ENCODE results near the gene CTXN1.
A peak's percentile ranks its signal among the peaks of the same experiment; 100 is the strongest.

CTXN1 gene

GRCh38 chr19:7914598-7915045 is 11.3 kb downstream of the CTXN1 start, which contains the start of gene TGFBR3L:
Gene TGFBR3L (plus strand): TSS chr19:7914830.
- Histone ChIP-seq H3K4me2 (ENCODE audit: low read length) (peak within 1 kb of the TSS; percentile 81), H3K27me3 (ENCODE audit: low read depth, low read length) (no peaks in the 10 kb centered on the region), H3K79me2 (ENCODE audit: low read length) (no peaks in the 10 kb centered on the region), H3K9me3 (ENCODE audit: insufficient read depth, low read length) (no peaks in the 10 kb centered on the region), H3K9ac (ENCODE audit: low read length) (0 out of 2 replicates have a peak within 1 kb of the TSS, but pooled peaks have one; percentile 67), H3K4me3 (ENCODE audit: low read length) (peak within 1 kb of the TSS; percentile 77), H2AFZ (ENCODE audit: low read depth, low read length) (no peak within 1 kb of the TSS), H3K36me3 (replicated peaks; ENCODE audit: low read depth, low read length) (peaks cover 21% of the 10 kb centered on the region), H3K27ac (ENCODE audit: low read length) (no peak within 1 kb of the TSS), H4K20me1 (ENCODE audit: insufficient read depth, low read length) (no peaks in the 10 kb centered on the region; the same call in 1 of the 2 replicates), H3K4me1 (ENCODE audit: low read length) (peaks cover 7% of the 10 kb centered on the region; the same call in 1 of the 2 replicates)
- TF ChIP-seq, protein P1, sequence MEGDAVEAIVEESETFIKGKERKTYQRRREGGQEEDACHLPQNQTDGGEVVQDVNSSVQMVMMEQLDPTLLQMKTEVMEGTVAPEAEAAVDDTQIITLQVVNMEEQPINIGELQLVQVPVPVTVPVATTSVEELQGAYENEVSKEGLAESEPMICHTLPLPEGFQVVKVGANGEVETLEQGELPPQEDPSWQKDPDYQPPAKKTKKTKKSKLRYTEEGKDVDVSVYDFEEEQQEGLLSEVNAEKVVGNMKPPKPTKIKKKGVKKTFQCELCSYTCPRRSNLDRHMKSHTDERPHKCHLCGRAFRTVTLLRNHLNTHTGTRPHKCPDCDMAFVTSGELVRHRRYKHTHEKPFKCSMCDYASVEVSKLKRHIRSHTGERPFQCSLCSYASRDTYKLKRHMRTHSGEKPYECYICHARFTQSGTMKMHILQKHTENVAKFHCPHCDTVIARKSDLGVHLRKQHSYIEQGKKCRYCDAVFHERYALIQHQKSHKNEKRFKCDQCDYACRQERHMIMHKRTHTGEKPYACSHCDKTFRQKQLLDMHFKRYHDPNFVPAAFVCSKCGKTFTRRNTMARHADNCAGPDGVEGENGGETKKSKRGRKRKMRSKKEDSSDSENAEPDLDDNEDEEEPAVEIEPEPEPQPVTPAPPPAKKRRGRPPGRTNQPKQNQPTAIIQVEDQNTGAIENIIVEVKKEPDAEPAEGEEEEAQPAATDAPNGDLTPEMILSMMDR (IDR thresholded peaks at IDR 0.05; ENCODE audit: low read depth, low read length), result no peak
- no peak for TF ChIP-seq EZH2phosphoT487 (IDR thresholded peaks at IDR 0.05; ENCODE audit: low read depth)

DNA sequence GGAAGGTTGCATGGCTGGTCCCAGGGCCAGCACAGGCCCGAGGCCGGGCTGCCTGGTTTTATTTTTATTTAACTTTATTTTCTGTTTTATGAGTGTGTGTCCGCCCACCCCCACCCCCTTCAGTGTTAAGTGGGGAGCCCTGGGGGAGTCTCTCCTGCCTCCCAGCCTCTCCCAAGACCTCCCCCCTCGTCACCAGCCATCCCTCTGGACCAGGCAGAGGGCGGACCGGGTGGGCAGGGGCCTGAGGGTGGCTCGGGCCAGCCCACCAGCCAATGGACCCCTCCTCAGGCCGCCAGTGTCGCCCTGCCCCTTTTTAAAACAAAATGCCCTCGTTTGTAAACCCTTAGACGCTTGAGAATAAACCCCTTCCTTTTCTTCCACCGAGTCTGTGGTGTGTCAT is 11.8 kb downstream of the CTXN1 start:
- Histone ChIP-seq H2AFZ (ENCODE audit: low read depth, low read length) (no peak overlapping the region), H3K36me3 (replicated peaks; ENCODE audit: low read depth, low read length) (peaks cover 21% of the 10 kb centered on the region), H3K27me3 (ENCODE audit: low read depth, low read length) (no peaks in the 10 kb centered on the region), H3K9me3 (ENCODE audit: insufficient read depth, low read length) (no peaks in the 10 kb centered on the region), H3K27ac (ENCODE audit: low read length) (no peak overlapping the region), H3K9ac (ENCODE audit: low read length) (no peak overlapping the region), H3K4me1 (ENCODE audit: low read length) (peaks cover 6% of the 10 kb centered on the region; the same call in 1 of the 2 replicates), H3K4me3 (ENCODE audit: low read length) (no peak overlapping the region), H3K79me2 (ENCODE audit: low read length) (no peaks in the 10 kb centered on the region), H4K20me1 (ENCODE audit: insufficient read depth, low read length) (peaks cover 2% of the 10 kb centered on the region; the same call in 1 of the 2 replicates), H3K4me2 (ENCODE audit: low read length) (no peak overlapping the region)
- TF ChIP-seq EZH2phosphoT487 (IDR thresholded peaks at IDR 0.05; ENCODE audit: low read depth), result no peak
- TF ChIP-seq, protein P1 (IDR thresholded peaks at IDR 0.05; ENCODE audit: low read depth, low read length), result no peak

DNA sequence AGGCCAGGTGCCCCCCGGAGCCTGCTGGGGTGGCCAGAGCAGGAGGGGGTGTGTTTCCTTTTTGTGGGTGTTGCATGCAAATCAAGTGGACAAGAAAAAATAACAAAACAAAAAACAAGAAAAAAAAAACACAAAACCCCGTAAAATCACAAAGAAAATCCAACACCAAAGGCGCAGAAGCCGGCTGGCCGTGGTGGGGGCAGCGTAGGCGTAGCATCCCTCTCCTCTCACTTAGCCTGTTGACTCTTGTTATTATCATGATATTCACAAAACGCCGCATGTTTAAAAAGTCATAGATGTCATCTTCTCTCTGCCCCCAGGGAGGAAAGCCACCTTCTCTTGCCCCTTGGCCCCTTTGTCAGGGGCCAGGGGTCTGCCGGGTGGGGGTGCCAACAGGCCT is 12.3 kb downstream of the CTXN1 start:
- H3K36me3 ChIP-seq (replicated peaks; ENCODE audit: low read depth, low read length), result peaks cover 21% of the 10 kb centered on the region
- peaks cover 6% of the 10 kb centered on the region; the same call in 1 of the 2 replicates for H3K4me1 ChIP-seq (ENCODE audit: low read length)
- H3K9me3 ChIP-seq (ENCODE audit: insufficient read depth, low read length), result no peaks in the 10 kb centered on the region
- H2AFZ ChIP-seq (ENCODE audit: low read depth, low read length), result no peak overlapping the region
- no peak overlapping the region for H3K4me2 ChIP-seq (ENCODE audit: low read length)
- TF ChIP-seq, protein P1 (IDR thresholded peaks at IDR 0.05; ENCODE audit: low read depth, low read length), result no peak
- TF ChIP-seq EZH2phosphoT487 (IDR thresholded peaks at IDR 0.05; ENCODE audit: low read depth), result no peak
- no peak overlapping the region for H3K27ac ChIP-seq (ENCODE audit: low read length)
- H3K9ac ChIP-seq (ENCODE audit: low read length), result no peak overlapping the region
- H4K20me1 ChIP-seq (ENCODE audit: insufficient read depth, low read length), result peaks cover 4% of the 10 kb centered on the region; the same call in 1 of the 2 replicates
- H3K4me3 ChIP-seq (ENCODE audit: low read length), result no peak overlapping the region
- peaks cover under 1% of the 10 kb centered on the region; the same call in 1 of the 2 replicates for H3K79me2 ChIP-seq (ENCODE audit: low read length)
- H3K27me3 ChIP-seq (ENCODE audit: low read depth, low read length), result no peaks in the 10 kb centered on the region

DNA sequence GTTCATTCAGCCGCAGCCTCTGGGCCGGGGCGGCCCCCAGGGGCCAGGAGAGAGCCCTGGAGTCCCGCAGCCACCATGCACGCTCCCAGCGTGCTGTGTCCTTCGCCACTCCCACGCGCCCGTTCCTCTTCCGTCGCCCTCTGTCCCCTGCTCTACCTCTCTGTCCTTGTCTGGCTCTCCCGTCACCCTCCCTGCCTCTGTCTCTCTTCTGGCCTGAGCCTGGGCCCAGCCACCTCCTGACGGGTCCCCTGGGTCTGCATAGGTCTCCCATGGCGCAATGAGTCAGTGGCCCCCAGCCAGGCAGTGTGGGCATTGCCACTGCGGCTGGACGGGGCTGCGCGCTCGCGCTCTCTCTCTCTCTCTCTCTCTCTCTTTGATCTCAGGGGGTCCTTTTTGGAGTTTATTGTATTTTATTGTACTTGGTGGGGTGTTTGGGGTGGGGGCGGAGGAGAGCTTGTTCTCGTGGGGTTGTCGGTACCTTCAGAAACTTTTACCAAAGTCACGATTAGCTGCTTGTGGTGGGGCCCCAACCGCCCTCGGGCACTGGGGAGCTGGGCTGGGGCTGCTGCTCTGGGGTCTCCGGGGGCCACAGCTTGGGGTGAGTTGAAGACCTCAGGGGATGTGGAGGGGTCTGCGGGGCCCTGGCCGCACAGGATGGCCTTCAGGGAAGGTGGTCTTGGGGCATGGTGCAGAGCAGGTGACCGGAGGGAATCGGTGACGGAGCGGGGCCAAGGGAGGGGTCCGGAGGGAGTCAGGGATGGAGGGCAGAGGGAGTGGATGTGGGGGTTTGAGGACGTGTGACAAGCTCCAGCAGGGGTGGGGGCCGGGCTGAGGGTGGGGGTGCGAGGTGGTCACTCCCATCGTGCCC is 13.0 kb downstream of the CTXN1 start:
- H3K4me2 ChIP-seq (ENCODE audit: low read length), result no peak overlapping the region
- H3K4me3 ChIP-seq (ENCODE audit: low read length), result no peak overlapping the region
- peaks cover 21% of the 10 kb centered on the region for H3K36me3 ChIP-seq (replicated peaks; ENCODE audit: low read depth, low read length)
- no peak for TF ChIP-seq EZH2phosphoT487 (IDR thresholded peaks at IDR 0.05; ENCODE audit: low read depth)
- TF ChIP-seq, protein P1 (IDR thresholded peaks at IDR 0.05; ENCODE audit: low read depth, low read length), result no peak
- no peak overlapping the region for H3K9ac ChIP-seq (ENCODE audit: low read length)
- H3K27ac ChIP-seq (ENCODE audit: low read length), result no peak overlapping the region
- peaks cover 10% of the 10 kb centered on the region; the same call in 1 of the 2 replicates for H4K20me1 ChIP-seq (ENCODE audit: insufficient read depth, low read length)
- H3K4me1 ChIP-seq (ENCODE audit: low read length), result peaks cover 6% of the 10 kb centered on the region; the same call in 1 of the 2 replicates
- no peaks in the 10 kb centered on the region for H3K27me3 ChIP-seq (ENCODE audit: low read depth, low read length)
- no peak overlapping the region for H2AFZ ChIP-seq (ENCODE audit: low read depth, low read length)
- no peaks in the 10 kb centered on the region for H3K9me3 ChIP-seq (ENCODE audit: insufficient read depth, low read length)
- H3K79me2 ChIP-seq (ENCODE audit: low read length), result peaks cover 7% of the 10 kb centered on the region

Measured in OCI-LY3 (cell line).